Measurements from ENCODE around the gene GANAB. TPM values are rescaled to one million over a fixed set of nuclear protein-coding genes. Genes with fewer than 3 reads are reported as not detected.

GANAB gene
- total and polyA plus RNA-seq, 2 of the 13 experiments (the other 11 are each of a cell fraction or from before 2014, with no cell fraction given), result 99.5 to 234 TPM

DNA sequence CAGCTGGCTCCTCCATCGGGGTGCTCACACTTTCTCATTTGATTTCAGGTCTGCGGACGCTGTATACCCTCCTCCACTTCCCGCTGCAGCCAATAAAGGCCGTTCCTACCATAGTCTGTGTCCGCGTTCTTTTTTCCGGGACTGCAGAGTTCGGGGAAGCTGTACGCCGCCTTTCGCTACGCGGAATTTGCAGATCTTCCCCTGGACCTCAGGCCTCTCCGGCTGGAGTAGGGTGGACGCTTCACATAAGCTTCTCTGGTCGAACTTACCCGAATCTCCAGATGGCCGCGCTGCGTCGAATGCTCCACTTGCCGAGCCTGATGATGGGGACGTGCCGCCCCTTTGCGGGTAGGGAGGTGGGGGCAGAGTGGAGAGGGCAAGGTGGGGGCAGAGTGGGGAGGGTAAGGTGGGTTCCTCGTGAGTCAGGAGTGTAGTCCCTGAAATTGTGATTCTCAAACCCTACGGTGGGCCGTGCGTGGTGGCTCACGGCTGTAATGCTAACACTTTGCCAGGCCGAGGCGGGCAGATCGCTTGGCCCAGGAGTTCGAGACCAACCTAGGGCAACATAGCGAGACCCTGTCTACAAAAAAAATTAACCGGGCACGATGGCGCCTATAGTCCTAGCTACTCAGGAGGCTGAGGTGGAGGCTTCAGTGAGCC, 19.3 kb upstream of the GANAB start (continued):
- TF ChIP-seq, protein P1, sequence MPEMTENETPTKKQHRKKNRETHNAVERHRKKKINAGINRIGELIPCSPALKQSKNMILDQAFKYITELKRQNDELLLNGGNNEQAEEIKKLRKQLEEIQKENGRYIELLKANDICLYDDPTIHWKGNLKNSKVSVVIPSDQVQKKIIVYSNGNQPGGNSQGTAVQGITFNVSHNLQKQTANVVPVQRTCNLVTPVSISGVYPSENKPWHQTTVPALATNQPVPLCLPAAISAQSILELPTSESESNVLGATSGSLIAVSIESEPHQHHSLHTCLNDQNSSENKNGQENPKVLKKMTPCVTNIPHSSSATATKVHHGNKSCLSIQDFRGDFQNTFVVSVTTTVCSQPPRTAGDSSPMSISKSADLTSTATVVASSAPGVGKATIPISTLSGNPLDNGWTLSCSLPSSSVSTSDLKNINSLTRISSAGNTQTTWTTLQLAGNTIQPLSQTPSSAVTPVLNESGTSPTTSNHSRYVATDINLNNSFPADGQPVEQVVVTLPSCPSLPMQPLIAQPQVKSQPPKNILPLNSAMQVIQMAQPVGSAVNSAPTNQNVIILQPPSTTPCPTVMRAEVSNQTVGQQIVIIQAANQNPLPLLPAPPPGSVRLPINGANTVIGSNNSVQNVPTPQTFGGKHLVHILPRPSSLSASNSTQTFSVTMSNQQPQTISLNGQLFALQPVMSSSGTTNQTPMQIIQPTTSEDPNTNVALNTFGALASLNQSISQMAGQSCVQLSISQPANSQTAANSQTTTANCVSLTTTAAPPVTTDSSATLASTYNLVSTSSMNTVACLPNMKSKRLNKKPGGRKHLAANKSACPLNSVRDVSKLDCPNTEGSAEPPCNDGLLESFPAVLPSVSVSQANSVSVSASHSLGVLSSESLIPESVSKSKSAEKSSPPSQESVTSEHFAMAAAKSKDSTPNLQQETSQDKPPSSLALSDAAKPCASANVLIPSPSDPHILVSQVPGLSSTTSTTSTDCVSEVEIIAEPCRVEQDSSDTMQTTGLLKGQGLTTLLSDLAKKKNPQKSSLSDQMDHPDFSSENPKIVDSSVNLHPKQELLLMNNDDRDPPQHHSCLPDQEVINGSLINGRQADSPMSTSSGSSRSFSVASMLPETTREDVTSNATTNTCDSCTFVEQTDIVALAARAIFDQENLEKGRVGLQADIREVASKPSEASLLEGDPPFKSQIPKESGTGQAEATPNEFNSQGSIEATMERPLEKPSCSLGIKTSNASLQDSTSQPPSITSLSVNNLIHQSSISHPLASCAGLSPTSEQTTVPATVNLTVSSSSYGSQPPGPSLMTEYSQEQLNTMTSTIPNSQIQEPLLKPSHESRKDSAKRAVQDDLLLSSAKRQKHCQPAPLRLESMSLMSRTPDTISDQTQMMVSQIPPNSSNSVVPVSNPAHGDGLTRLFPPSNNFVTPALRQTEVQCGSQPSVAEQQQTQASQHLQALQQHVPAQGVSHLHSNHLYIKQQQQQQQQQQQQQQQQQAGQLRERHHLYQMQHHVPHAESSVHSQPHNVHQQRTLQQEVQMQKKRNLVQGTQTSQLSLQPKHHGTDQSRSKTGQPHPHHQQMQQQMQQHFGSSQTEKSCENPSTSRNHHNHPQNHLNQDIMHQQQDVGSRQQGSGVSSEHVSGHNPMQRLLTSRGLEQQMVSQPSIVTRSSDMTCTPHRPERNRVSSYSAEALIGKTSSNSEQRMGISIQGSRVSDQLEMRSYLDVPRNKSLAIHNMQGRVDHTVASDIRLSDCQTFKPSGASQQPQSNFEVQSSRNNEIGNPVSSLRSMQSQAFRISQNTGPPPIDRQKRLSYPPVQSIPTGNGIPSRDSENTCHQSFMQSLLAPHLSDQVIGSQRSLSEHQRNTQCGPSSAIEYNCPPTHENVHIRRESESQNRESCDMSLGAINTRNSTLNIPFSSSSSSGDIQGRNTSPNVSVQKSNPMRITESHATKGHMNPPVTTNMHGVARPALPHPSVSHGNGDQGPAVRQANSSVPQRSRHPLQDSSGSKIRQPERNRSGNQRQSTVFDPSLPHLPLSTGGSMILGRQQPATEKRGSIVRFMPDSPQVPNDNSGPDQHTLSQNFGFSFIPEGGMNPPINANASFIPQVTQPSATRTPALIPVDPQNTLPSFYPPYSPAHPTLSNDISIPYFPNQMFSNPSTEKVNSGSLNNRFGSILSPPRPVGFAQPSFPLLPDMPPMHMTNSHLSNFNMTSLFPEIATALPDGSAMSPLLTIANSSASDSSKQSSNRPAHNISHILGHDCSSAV (CRISPR knock-in tag; IDR thresholded peaks at IDR 0.05; ENCODE audit: borderline replicate concordance), result no peak
- TF ChIP-seq SRY (CRISPR knock-in tag; IDR thresholded peaks at IDR 0.05) (no peak), ZNF124 (CRISPR knock-in tag; IDR thresholded peaks at IDR 0.05) (no peak), ZNF777 (CRISPR knock-in tag; IDR thresholded peaks at IDR 0.05) (no peak), CBX5 (CRISPR knock-in tag; IDR thresholded peaks at IDR 0.05; ENCODE audit: borderline replicate concordance) (no peak), ZBTB38 (CRISPR knock-in tag; IDR thresholded peaks at IDR 0.05) (no peak), ZNF138 (CRISPR knock-in tag; IDR thresholded peaks at IDR 0.05; ENCODE audit: low read depth) (peak; percentile 56; the same call in 1 of the 2 replicates), KDM2A (CRISPR knock-in tag; IDR thresholded peaks at IDR 0.05; ENCODE audit: borderline replicate concordance, low read depth) (no peak), HES4 (CRISPR knock-in tag; IDR thresholded peaks at IDR 0.05; ENCODE audit: borderline replicate concordance) (no peak)
- TF ChIP-seq, protein P2, sequence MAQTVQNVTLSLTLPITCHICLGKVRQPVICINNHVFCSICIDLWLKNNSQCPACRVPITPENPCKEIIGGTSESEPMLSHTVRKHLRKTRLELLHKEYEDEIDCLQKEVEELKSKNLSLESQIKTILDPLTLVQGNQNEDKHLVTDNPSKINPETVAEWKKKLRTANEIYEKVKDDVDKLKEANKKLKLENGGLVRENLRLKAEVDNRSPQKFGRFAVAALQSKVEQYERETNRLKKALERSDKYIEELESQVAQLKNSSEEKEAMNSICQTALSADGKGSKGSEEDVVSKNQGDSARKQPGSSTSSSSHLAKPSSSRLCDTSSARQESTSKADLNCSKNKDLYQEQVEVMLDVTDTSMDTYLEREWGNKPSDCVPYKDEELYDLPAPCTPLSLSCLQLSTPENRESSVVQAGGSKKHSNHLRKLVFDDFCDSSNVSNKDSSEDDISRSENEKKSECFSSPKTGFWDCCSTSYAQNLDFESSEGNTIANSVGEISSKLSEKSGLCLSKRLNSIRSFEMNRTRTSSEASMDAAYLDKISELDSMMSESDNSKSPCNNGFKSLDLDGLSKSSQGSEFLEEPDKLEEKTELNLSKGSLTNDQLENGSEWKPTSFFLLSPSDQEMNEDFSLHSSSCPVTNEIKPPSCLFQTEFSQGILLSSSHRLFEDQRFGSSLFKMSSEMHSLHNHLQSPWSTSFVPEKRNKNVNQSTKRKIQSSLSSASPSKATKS (CRISPR knock-in tag; IDR thresholded peaks at IDR 0.05), result no peak
- TF ChIP-seq, protein P3, sequence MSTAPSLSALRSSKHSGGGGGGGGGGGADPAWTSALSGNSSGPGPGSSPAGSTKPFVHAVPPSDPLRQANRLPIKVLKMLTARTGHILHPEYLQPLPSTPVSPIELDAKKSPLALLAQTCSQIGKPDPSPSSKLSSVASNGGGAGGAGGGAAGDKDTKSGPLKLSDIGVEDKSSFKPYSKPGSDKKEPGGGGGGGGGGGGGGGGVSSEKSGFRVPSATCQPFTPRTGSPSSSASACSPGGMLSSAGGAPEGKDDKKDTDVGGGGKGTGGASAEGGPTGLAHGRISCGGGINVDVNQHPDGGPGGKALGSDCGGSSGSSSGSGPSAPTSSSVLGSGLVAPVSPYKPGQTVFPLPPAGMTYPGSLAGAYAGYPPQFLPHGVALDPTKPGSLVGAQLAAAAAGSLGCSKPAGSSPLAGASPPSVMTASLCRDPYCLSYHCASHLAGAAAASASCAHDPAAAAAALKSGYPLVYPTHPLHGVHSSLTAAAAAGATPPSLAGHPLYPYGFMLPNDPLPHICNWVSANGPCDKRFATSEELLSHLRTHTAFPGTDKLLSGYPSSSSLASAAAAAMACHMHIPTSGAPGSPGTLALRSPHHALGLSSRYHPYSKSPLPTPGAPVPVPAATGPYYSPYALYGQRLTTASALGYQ (CRISPR knock-in tag; IDR thresholded peaks at IDR 0.05), result 0 out of 2 replicates have a peak, but pooled peaks have one; percentile 3
- TF ChIP-seq, protein P4, sequence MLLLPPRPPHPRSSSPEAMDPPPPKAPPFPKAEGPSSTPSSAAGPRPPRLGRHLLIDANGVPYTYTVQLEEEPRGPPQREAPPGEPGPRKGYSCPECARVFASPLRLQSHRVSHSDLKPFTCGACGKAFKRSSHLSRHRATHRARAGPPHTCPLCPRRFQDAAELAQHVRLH (CRISPR knock-in tag; IDR thresholded peaks at IDR 0.05; ENCODE audit: borderline replicate concordance, low read depth), result no peak
- TF ChIP-seq, protein P5, sequence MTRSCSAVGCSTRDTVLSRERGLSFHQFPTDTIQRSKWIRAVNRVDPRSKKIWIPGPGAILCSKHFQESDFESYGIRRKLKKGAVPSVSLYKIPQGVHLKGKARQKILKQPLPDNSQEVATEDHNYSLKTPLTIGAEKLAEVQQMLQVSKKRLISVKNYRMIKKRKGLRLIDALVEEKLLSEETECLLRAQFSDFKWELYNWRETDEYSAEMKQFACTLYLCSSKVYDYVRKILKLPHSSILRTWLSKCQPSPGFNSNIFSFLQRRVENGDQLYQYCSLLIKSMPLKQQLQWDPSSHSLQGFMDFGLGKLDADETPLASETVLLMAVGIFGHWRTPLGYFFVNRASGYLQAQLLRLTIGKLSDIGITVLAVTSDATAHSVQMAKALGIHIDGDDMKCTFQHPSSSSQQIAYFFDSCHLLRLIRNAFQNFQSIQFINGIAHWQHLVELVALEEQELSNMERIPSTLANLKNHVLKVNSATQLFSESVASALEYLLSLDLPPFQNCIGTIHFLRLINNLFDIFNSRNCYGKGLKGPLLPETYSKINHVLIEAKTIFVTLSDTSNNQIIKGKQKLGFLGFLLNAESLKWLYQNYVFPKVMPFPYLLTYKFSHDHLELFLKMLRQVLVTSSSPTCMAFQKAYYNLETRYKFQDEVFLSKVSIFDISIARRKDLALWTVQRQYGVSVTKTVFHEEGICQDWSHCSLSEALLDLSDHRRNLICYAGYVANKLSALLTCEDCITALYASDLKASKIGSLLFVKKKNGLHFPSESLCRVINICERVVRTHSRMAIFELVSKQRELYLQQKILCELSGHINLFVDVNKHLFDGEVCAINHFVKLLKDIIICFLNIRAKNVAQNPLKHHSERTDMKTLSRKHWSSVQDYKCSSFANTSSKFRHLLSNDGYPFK (CRISPR knock-in tag; IDR thresholded peaks at IDR 0.05; ENCODE audit: borderline replicate concordance), result peak; percentile 29; the same call in 1 of the 2 replicates
